Dermis microvascular lymphatic vessel endothelial cell (primary cell): ENCODE results near the gene CRTC1. TPM values are rescaled to one million over a fixed set of nuclear protein-coding genes. Genes with fewer than 3 reads are reported as not detected.
A peak's percentile ranks its signal among the peaks of the same experiment; 100 is the strongest.

Experiments used
- DNase-seq, 2 donors: peaks; one replicate each; pipeline versions ENCODE4 v3.0.0 to v3.0.0-alpha.2; 2010; ENCODE audit warnings: low read depth in 2 of 2
- total RNA-seq: library from RNA; depleted of rRNA; stranded (reverse); fragments of >200 nt; gene quantifications from 2 replicates; pipeline ENCODE4 v1.2.1, GENCODE V29; 2014

Gene CRTC1
- total RNA-seq, 1 donor from 2014 or later, result 0.64 TPM

GRCh38 chr19:18699403-18700054 lies 16.0 kb downstream of the CRTC1 start:
- no peak for DNase-seq

- DNase-seq, result peak in 1 of 2 donors; percentile 47
Measured at GRCh38 chr19:18700501-18701249, 17.2 kb downstream of the CRTC1 start.

GRCh38 chr19:18701250-18701608 lies 17.7 kb downstream of the CRTC1 start:
- no peak for DNase-seq

GRCh38 chr19:18704054-18704453 lies 20.6 kb downstream of the CRTC1 start:
- no peak for DNase-seq

GRCh38 chr19:18704971-18705370 lies 21.5 kb downstream of the CRTC1 start:
- no peak for DNase-seq

- DNase-seq, result no peak
Measured at GRCh38 chr19:18708452-18709231, 25.2 kb downstream of the CRTC1 start.

GRCh38 chr19:18709546-18709945 lies 26.1 kb downstream of the CRTC1 start:
- DNase-seq, result no peak

GRCh38 chr19:18710186-18710585 lies 26.7 kb downstream of the CRTC1 start:
- DNase-seq, result no peak

GRCh38 chr19:18710996-18711751 lies 27.7 kb downstream of the CRTC1 start:
- DNase-seq, result no peak

- DNase-seq, result no peak
Measured at GRCh38 chr19:18711893-18712292, 28.4 kb downstream of the CRTC1 start.

GRCh38 chr19:18712981-18713380 lies 29.5 kb downstream of the CRTC1 start:
- no peak for DNase-seq

- no peak for DNase-seq
Measured at GRCh38 chr19:18713550-18714117, 30.2 kb downstream of the CRTC1 start.

- DNase-seq, result no peak
Measured at GRCh38 chr19:18715416-18715815, 31.9 kb downstream of the CRTC1 start.

GRCh38 chr19:18716857-18717256 lies 33.4 kb downstream of the CRTC1 start:
- no peak for DNase-seq

GRCh38 chr19:18717601-18718000 lies 34.1 kb downstream of the CRTC1 start:
- DNase-seq, result no peak

- no peak for DNase-seq
Measured at GRCh38 chr19:18718015-18718526, 34.6 kb downstream of the CRTC1 start.

GRCh38 chr19:18718846-18719458 lies 35.5 kb downstream of the CRTC1 start:
- no peak for DNase-seq

- DNase-seq, result no peak
Measured at GRCh38 chr19:18719541-18719940, 36.1 kb downstream of the CRTC1 start.

- DNase-seq, result no peak
Measured at GRCh38 chr19:18723871-18724377, 40.4 kb downstream of the CRTC1 start.
